ENCODE data around the gene CFAP97.
"Not testable (repeated sequence)": the region's sequence is repeated elsewhere in the genome, so short reads cannot be mapped to it uniquely, and the experiment has no call there.

The CFAP97 gene

GRCh38 chr4:185203486-185204237 is at the start of gene CFAP97:
Gene CFAP97, minus strand, starts transcription at chr4:185204000. Its CDS starts 12,804 bp downstream, at chr4:185191196.
- peak; percentile 13 to 73 for DNase-seq

- no peak for DNase-seq
Observed at GRCh38 chr4:185249105-185249504, 45.3 kb upstream of the CFAP97 start.

GRCh38 chr4:185248393-185249039 is 44.7 kb upstream of the CFAP97 start:
- no peak for DNase-seq

GRCh38 chr4:185247151-185247550 is 43.4 kb upstream of the CFAP97 start:
- no peak for DNase-seq

GRCh38 chr4:185246453-185246852 is 42.7 kb upstream of the CFAP97 start:
- no peak for DNase-seq

- DNase-seq: no peak
Observed at GRCh38 chr4:185244763-185245162, 41.0 kb upstream of the CFAP97 start.

GRCh38 chr4:185243879-185244278 is 40.1 kb upstream of the CFAP97 start:
- DNase-seq: no peak

- DNase-seq: no peak
Observed at GRCh38 chr4:185242749-185243533, 39.1 kb upstream of the CFAP97 start.

- DNase-seq: not testable (repeated sequence)
Observed at GRCh38 chr4:185240486-185240885, 36.7 kb upstream of the CFAP97 start.

- DNase-seq: no peak
Observed at GRCh38 chr4:185238750-185239149, 35.0 kb upstream of the CFAP97 start.

GRCh38 chr4:185238215-185238681 is 34.4 kb upstream of the CFAP97 start:
- no peak for DNase-seq

GRCh38 chr4:185237175-185237574 is 33.4 kb upstream of the CFAP97 start:
- no peak for DNase-seq

- peak in 1 of 2 experiments; percentile 14 for DNase-seq
Observed at GRCh38 chr4:185235843-185236503, 32.2 kb upstream of the CFAP97 start.

GRCh38 chr4:185235119-185235842 is 31.5 kb upstream of the CFAP97 start:
- no peak for DNase-seq

- DNase-seq: no peak
Observed at GRCh38 chr4:185232370-185232769, 28.6 kb upstream of the CFAP97 start.

- DNase-seq: no peak
Observed at GRCh38 chr4:185229021-185229818, 25.4 kb upstream of the CFAP97 start.

GRCh38 chr4:185227713-185228278 is 24.0 kb upstream of the CFAP97 start:
- DNase-seq: no peak

GRCh38 chr4:185227131-185227551 is 23.3 kb upstream of the CFAP97 start:
- DNase-seq: peak in 1 of 2 experiments; percentile 12

- no peak for DNase-seq
Observed at GRCh38 chr4:185225940-185226339, 22.1 kb upstream of the CFAP97 start.

GRCh38 chr4:185224597-185224996 is 20.8 kb upstream of the CFAP97 start:
- DNase-seq: no peak

GRCh38 chr4:185222598-185222997 is 18.8 kb upstream of the CFAP97 start:
- DNase-seq: no peak
